ENCODE results near the gene GM2A.

GM2A gene

DNA sequence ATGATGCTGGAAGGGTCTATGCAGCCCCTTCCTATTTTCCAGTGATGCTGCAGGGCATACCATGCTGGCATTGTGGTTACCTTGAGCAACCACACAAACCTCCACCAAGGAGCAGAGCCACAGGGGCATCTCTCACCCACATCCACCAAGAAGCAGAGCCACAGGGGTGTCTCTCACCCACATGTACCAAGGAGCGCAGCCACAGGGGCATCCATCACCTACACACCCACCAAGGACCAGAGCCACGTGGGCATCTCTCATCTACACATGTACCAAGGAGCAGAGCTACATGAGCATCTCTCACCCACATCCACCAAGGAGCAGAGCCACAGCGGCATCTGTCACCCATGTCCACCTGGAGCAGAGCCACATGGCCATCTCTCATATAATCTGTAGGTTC, 8.8 kb upstream of the GM2A start:
- no peaks in the 10 kb centered on the region for H3K9me2 ChIP-seq (ENCODE audit: low read depth, low read length)
- H3K9me3 ChIP-seq (ENCODE audit: low read length): no peaks in the 10 kb centered on the region
- H3K4me1 ChIP-seq (ENCODE audit: insufficient read depth, low read length, severe bottlenecking): peaks cover 26% of the 10 kb centered on the region
- H3F3A ChIP-seq (ENCODE audit: insufficient read depth, low read length): no peaks in the 10 kb centered on the region
- H3K79me2 ChIP-seq (ENCODE audit: insufficient read depth, low read length): no peaks in the 10 kb centered on the region
- H3K27ac ChIP-seq (ENCODE audit: low read depth, low read length, poor library complexity, severe bottlenecking): no peak overlapping the region
- H3K36me3 ChIP-seq (ENCODE audit: insufficient read depth, low read length): peaks cover 5% of the 10 kb centered on the region; the same call in 1 of the 2 replicates
- TF ChIP-seq, protein P1, sequence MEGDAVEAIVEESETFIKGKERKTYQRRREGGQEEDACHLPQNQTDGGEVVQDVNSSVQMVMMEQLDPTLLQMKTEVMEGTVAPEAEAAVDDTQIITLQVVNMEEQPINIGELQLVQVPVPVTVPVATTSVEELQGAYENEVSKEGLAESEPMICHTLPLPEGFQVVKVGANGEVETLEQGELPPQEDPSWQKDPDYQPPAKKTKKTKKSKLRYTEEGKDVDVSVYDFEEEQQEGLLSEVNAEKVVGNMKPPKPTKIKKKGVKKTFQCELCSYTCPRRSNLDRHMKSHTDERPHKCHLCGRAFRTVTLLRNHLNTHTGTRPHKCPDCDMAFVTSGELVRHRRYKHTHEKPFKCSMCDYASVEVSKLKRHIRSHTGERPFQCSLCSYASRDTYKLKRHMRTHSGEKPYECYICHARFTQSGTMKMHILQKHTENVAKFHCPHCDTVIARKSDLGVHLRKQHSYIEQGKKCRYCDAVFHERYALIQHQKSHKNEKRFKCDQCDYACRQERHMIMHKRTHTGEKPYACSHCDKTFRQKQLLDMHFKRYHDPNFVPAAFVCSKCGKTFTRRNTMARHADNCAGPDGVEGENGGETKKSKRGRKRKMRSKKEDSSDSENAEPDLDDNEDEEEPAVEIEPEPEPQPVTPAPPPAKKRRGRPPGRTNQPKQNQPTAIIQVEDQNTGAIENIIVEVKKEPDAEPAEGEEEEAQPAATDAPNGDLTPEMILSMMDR (IDR thresholded peaks at IDR 0.05; ENCODE audit: low read length): no peak
- TF ChIP-seq EZH2 (IDR thresholded peaks at IDR 0.05; ENCODE audit: borderline replicate concordance, low read length): no peak
- no peaks in the 10 kb centered on the region for H3K27me3 ChIP-seq (ENCODE audit: insufficient read depth, low read length)
- no peaks in the 10 kb centered on the region for H4K20me1 ChIP-seq (ENCODE audit: insufficient read depth, low read length)
- no peak overlapping the region for H3K4me2 ChIP-seq (ENCODE audit: low read length)
- no peak overlapping the region for H2AFZ ChIP-seq (ENCODE audit: low read length)
- no peak overlapping the region for H3K4me3 ChIP-seq (ENCODE audit: low read depth, low read length, poor library complexity, severe bottlenecking)
- H3K9ac ChIP-seq (ENCODE audit: low read length): no peak overlapping the region

DNA sequence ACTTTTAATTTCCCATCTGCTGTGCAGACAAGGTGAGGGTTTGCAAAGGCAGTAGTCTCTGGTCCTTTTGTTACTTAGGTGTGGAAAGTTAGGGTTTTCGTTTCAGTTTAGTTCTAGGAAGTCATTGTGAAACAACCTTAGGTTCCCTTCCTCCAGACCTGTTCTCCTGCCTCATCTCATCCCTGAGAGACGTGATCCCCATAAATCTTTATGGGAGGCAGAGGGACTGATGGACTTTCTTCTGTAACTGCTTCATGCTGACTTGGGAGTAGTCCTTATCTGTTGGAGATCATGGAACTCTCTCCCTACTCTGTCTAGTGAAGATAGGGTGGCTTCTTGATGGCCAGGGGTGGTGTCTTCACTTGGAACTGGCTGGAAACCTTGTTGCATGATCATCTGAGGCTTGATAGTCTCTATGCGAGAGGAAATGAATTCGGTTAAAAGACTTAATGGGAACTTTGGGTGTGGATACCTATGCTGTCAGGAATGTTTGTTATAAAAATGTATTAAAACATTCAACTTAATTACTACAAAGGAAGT, 7.2 kb upstream of the GM2A start:
- Histone ChIP-seq H3K9ac (ENCODE audit: low read length) (no peak overlapping the region), H3K4me2 (ENCODE audit: low read length) (no peak overlapping the region), H3K27me3 (ENCODE audit: insufficient read depth, low read length) (no peaks in the 10 kb centered on the region), H3K27ac (ENCODE audit: low read depth, low read length, poor library complexity, severe bottlenecking) (no peak overlapping the region), H3K79me2 (ENCODE audit: insufficient read depth, low read length) (no peaks in the 10 kb centered on the region), H3K9me2 (ENCODE audit: low read depth, low read length) (no peaks in the 10 kb centered on the region), H4K20me1 (ENCODE audit: insufficient read depth, low read length) (no peaks in the 10 kb centered on the region), H3K9me3 (ENCODE audit: low read length) (no peaks in the 10 kb centered on the region), H3K4me1 (ENCODE audit: insufficient read depth, low read length, severe bottlenecking) (peaks cover 22% of the 10 kb centered on the region), H2AFZ (ENCODE audit: low read length) (no peak overlapping the region), H3K4me3 (ENCODE audit: low read depth, low read length, poor library complexity, severe bottlenecking) (no peak overlapping the region), H3K36me3 (ENCODE audit: insufficient read depth, low read length) (no peaks in the 10 kb centered on the region), H3F3A (ENCODE audit: insufficient read depth, low read length) (no peaks in the 10 kb centered on the region)
- TF ChIP-seq EZH2 (IDR thresholded peaks at IDR 0.05; ENCODE audit: borderline replicate concordance, low read length): no peak
- TF ChIP-seq, protein P1 (IDR thresholded peaks at IDR 0.05; ENCODE audit: low read length): no peak

DNA sequence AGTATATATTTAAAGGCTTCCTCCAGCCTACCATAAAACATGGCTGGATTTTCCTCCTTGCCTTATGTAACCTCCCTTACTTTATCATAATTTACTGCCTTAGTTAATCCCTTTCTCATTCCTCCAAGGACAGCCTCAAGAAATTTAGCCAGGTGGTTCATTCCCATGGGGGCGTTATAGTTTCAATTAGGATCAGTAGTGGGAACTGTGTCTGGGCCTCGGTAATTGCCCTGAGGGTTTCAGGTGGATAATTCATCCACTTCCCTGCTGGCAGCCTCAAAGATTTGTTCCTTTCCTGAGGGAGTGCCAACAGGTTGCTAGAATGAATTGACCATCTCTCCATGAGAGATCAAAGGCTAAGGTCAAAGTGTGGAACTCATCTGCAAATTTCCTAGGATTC, 4.3 kb upstream of the GM2A start:
- no peaks in the 10 kb centered on the region for H3K9me2 ChIP-seq (ENCODE audit: low read depth, low read length)
- H3K36me3 ChIP-seq (ENCODE audit: insufficient read depth, low read length): no peaks in the 10 kb centered on the region
- peaks cover 5% of the 10 kb centered on the region; the same call in 1 of the 2 replicates for H3K79me2 ChIP-seq (ENCODE audit: insufficient read depth, low read length)
- no peak overlapping the region for H2AFZ ChIP-seq (ENCODE audit: low read length)
- H3K27me3 ChIP-seq (ENCODE audit: insufficient read depth, low read length): no peaks in the 10 kb centered on the region
- no peak overlapping the region for H3K4me2 ChIP-seq (ENCODE audit: low read length)
- H3K4me3 ChIP-seq (ENCODE audit: low read depth, low read length, poor library complexity, severe bottlenecking): no peak overlapping the region
- no peaks in the 10 kb centered on the region for H4K20me1 ChIP-seq (ENCODE audit: insufficient read depth, low read length)
- H3K4me1 ChIP-seq (ENCODE audit: insufficient read depth, low read length, severe bottlenecking): peaks cover 26% of the 10 kb centered on the region
- no peaks in the 10 kb centered on the region for H3K9me3 ChIP-seq (ENCODE audit: low read length)
- H3K27ac ChIP-seq (ENCODE audit: low read depth, low read length, poor library complexity, severe bottlenecking): no peak overlapping the region
- no peak for TF ChIP-seq EZH2 (IDR thresholded peaks at IDR 0.05; ENCODE audit: borderline replicate concordance, low read length)
- TF ChIP-seq, protein P1 (IDR thresholded peaks at IDR 0.05; ENCODE audit: low read length): no peak
- no peaks in the 10 kb centered on the region for H3F3A ChIP-seq (ENCODE audit: insufficient read depth, low read length)
- no peak overlapping the region for H3K9ac ChIP-seq (ENCODE audit: low read length)
